Ovary (tissue), 3 donors: ENCODE measurements around the gene PLEKHM3.

Experiments used
- EP300 ChIP-seq: sonication (generic); formaldehyde crosslinking; IDR thresholded peaks from one replicate; pipeline ENCODE4 v1.6.1; 2017; ENCODE audit warnings: antibody characterized with exemption
- POLR2A ChIP-seq: fragments of 450-650 bp; IDR thresholded peaks from one replicate; pipeline ENCODE4 v1.6.1; 2017; ENCODE audit warnings: antibody characterized with exemption, mild to moderate bottlenecking, moderate library complexity
- TF ChIP-seq, protein P1 (sequence below), 3 donors: fragments of 450-650 bp in 2 of 3; fragments of 200-600 bp in 1 of 3; IDR thresholded peaks; one replicate each; pipeline versions ENCODE4 v1.5.1 to v1.8.0; 2016 to 2022; ENCODE audit warnings: antibody characterized with exemption in 3 of 3, mild to moderate bottlenecking in 1 of 3
- donor health status: DM: no; HTN: no; CAD: no.

DNA sequence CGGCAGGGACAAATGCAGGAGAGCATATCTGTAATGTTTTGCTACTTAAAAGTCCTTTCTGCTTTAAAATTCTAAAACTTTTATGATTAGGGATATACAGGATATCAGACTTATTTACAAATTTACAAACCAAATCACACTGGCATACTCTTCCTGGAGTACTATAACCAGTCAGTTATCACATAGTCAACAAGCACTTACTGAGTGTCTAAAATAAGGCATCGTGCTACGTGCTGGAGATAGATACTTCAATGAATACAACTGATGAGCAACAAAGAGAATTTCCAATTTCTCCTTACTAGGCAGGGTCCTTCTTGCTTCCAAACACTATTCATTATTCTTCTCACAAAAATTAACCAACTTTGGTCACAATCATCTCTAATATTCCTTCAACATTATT, 113.5 kb downstream of the PLEKHM3 start:
- TF ChIP-seq, protein P1, sequence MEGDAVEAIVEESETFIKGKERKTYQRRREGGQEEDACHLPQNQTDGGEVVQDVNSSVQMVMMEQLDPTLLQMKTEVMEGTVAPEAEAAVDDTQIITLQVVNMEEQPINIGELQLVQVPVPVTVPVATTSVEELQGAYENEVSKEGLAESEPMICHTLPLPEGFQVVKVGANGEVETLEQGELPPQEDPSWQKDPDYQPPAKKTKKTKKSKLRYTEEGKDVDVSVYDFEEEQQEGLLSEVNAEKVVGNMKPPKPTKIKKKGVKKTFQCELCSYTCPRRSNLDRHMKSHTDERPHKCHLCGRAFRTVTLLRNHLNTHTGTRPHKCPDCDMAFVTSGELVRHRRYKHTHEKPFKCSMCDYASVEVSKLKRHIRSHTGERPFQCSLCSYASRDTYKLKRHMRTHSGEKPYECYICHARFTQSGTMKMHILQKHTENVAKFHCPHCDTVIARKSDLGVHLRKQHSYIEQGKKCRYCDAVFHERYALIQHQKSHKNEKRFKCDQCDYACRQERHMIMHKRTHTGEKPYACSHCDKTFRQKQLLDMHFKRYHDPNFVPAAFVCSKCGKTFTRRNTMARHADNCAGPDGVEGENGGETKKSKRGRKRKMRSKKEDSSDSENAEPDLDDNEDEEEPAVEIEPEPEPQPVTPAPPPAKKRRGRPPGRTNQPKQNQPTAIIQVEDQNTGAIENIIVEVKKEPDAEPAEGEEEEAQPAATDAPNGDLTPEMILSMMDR (IDR thresholded peaks at IDR 0.05) = no peak
- no peak for TF ChIP-seq POLR2A
- TF ChIP-seq EP300 = no peak
